GM12801 (cell line): ENCODE results near the gene NFILZ.

Experiments used
- CTCF ChIP-seq: IDR thresholded peaks from one replicate; pipeline ENCODE4 v1.5.1; 2011; ENCODE audit warnings: control low read depth; ENCODE audit not compliant: insufficient read length; ENCODE audit errors: extremely low read depth

NFILZ gene

GRCh38 chr19:8626842-8627241 is 3.6 kb upstream of the NFILZ start:
- no peak for TF ChIP-seq CTCF

- TF ChIP-seq CTCF: no peak
Observed at GRCh38 chr19:8629184-8629583, 1.2 kb upstream of the NFILZ start.

- no peak for TF ChIP-seq CTCF
Observed at GRCh38 chr19:8630796-8631424, 477 bp downstream of the NFILZ start.

- no peak for TF ChIP-seq CTCF
Observed at GRCh38 chr19:8631425-8631819, 989 bp downstream of the NFILZ start.

GRCh38 chr19:8635422-8635821 is 5.0 kb downstream of the NFILZ start:
- TF ChIP-seq CTCF: no peak

GRCh38 chr19:8638078-8638619 is 7.7 kb downstream of the NFILZ start:
- TF ChIP-seq CTCF: no peak

GRCh38 chr19:8639821-8640401 is 9.5 kb downstream of the NFILZ start:
- no peak for TF ChIP-seq CTCF
